IgD-negative memory B cell (primary cell): Measurements from ENCODE around the gene ZNF282. TPM values are rescaled to one million over a fixed set of nuclear protein-coding genes. Genes with fewer than 3 reads are reported as not detected.

Experiments used
- polyA plus RNA-seq: library from polyadenylated mRNA; unstranded; fragments of 300-500 nt; fragmentation: Illumina TruSeq; gene quantifications from one replicate; pipeline ENCODE4 v1.2.3, GENCODE V29; 2021

The ZNF282 gene
- polyA plus RNA-seq, 1 donor from 2014 or later, result 1.9 TPM

Other genes with a start within 250 kb of the ZNF282 start
- gene PDIA4, start 167.0 kb upstream of the ZNF282 start, polyA plus RNA-seq, result 94.4 TPM
- 12.8 TPM for gene ZNF786, start 104.8 kb upstream of the ZNF282 start, polyA plus RNA-seq
- gene ZNF425, start 69.2 kb upstream of the ZNF282 start, polyA plus RNA-seq, result 0.95 TPM
- 13.2 TPM for gene ZNF398, start 48.1 kb upstream of the ZNF282 start, polyA plus RNA-seq
- 8.7 TPM for gene ZNF212, start 44.1 kb downstream of the ZNF282 start, polyA plus RNA-seq
- gene ZNF783, start 66.7 kb downstream of the ZNF282 start, polyA plus RNA-seq, result 8.1 TPM